Measurements from ENCODE around the gene CFD.
A peak's percentile ranks its signal among the peaks of the same experiment; 100 is the strongest.
"Not testable (repeated sequence)": the region's sequence is repeated elsewhere in the genome, so short reads cannot be mapped to it uniquely, and the experiment has no call there.

CFD gene

DNA sequence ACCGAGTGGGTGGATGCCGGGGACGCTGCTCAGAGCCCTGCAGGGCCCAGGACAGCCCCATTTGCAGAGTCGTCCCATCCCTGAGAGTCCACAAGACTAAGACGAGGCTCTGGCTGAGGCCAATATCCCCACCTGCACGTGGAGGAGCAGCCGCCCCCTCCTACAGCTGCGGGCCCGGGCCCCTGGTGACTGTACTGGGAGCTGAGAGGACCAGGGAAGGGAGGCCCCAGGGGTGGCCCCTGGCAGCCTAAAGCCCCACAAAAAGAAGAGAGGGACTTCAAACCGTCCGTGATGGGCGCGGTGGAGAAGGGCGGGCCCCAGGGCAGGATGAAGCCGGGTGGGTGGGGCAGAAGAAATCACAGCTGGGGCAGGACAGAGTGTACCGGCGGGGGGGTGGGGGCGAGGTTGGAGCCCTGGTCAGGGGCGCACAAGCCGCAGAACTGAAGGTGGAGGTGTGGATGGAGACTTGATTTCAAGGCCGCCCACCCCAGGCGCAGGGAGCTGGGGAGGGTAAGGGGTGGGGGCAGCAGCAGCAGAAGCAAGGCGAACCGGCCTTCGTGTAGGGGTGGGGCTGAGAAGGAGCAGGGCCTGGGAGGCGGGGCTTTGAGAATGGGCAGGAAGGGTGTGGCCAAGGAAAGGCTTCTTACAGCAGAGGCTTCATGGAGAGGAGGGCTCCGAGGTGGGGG, 12.9 kb downstream of the CFD start:
- peak; percentile 86 for DNase-seq

DNA sequence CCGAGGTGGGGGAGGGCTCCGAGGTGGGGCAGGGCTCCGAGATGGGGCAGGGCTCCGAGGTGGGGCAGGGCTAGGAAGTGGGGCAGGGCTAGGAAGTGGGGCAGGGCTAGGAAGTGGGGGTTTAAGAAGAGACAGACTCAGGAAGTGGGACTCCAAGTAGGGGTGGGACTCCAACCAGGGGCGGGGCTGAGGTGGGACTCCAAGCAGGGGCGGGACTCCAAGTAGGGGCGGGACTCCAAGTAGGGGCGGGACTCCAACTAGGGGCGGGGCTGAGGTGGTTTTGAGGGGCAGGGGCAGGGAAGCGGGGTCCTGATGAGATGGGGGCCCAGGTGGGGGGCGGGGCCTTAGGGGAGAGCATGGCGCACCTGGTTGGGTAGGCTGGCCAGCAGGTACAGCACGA, 13.6 kb downstream of the CFD start:
- DNase-seq, result peak; percentile 80

DNA sequence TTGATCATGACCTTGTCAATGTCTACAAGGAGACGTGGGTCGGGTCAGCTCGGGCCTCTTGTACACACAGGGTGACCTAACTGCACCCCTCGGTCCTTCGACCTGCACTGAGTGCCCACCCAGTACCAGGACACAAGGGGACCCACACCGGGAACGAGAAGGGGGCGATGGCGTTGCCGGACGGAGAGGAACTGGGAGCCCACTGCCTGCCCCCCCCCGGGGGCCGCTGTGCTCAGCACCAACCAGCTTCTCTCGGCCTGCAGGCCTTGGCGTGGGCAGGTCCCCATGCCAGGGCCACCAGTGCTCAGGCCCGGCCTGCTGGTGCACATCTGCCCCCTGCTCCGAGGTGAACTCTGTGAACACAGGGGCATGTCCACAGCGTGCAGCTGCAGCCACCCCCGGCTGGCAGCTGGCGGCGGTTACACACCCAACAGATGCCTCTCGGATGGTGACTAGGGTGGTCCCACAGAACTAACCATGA, 14.1 kb downstream of the CFD start:
- DNase-seq, result no peak

DNA sequence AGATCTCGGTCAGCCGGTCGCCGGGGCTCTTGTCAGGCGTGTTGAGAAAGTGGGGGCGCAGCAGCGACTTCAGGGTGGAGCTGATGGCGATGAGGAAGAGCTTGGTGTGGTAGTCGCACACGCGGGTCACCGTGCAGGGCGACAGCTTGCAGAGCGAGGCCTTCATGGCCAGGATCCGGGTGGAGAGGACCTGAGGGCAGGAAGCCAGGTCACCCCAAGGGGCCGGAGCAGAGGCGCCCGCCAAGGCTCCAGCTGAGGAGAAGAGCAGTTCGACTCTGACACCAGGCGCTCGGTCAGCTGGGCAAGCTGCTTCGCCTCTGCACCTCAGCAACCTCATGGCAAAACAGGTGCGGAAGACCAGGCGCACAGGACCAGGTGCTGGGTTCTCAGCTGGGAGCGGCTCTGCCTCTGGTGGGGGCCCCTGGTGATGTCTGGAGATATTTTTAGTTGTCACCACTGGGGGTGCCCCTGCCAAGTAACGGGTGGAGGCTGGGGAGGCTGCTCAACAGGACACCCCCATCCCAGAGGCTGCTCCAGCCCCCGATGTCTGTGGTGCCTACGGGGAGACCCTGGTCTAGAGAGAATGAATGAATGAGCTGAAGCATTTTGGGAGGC, 15.9 kb downstream of the CFD start:
- DNase-seq, result no peak

DNA sequence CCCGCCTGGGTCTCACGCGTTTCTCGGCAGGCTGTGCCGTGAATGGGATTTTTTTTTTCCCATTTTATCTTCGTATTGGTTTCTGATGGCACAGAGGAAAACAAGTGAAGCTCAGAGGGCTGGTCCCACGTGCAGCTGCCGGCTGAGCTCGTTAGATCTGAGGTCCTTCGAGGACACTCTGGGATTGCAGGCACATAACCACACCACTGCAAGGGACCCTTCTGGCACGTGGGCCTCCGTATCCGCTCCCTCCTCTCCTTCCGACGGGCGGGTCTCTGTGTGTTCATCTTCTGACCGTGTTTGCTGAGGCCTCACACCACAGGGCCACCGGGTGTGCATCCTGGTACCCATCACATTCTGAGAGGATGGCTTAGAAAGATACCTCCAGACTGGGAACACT, 16.6 kb downstream of the CFD start:
- DNase-seq, result no peak

DNA sequence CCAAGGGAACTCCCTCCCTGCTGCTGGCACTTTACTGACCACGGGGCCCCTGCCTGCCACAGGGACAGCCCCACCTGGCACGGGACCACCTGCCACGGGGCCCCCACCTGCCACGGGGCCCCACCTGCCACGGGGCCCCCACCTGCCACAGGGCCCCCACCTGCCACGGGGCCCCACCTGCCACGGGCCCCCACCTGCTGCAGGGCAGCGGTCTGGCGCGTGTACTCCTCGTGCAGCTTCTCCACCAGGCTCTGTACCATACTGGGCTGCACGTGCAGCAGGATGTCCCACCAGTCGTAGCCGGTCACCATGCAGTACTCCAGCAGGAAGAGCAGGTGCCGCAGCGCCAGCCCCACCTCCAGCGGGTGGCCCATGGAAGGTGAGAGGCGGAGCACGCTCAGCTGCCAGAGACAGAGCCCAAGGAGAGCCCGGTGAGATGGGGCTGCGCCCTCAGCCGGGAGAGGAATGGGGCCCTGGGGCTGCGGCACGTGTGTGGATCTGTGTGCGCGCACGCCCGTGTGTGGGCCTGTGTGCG, 17.4 kb downstream of the CFD start:
- no peak for DNase-seq

DNA sequence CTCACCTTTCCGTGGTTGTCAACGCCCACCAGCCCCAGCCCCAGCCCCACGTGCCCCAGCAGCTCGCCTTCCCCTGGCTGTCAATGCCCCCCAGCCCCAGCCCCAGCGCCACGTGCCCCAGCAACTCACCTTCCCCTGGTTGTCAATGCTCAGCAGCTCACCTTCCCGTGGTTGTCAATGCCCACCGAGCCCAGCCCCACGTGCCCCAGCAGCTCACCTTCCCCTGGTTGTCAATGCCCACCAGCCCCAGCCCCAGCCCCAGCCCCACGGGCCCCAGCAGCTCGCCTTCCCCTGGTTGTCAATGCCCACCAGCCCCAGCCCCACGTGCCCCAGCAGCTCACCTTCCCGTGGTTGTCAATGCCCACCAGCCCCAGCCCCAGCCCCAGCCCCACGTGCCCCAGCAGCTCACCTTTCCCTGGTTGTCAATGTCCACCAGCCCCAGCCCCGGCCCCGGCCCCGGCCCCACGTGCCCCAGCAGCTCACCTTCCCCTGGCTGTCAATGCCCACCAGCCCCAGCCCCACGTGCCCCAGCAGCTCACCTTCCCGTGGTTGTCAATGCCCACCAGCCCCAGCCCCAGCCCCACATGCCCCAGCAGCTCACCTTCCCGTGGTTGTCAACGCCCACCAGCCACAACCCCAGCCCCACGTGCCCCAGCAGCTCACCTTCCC, 18.7 kb downstream of the CFD start:
- not testable (repeated sequence) for DNase-seq

DNA sequence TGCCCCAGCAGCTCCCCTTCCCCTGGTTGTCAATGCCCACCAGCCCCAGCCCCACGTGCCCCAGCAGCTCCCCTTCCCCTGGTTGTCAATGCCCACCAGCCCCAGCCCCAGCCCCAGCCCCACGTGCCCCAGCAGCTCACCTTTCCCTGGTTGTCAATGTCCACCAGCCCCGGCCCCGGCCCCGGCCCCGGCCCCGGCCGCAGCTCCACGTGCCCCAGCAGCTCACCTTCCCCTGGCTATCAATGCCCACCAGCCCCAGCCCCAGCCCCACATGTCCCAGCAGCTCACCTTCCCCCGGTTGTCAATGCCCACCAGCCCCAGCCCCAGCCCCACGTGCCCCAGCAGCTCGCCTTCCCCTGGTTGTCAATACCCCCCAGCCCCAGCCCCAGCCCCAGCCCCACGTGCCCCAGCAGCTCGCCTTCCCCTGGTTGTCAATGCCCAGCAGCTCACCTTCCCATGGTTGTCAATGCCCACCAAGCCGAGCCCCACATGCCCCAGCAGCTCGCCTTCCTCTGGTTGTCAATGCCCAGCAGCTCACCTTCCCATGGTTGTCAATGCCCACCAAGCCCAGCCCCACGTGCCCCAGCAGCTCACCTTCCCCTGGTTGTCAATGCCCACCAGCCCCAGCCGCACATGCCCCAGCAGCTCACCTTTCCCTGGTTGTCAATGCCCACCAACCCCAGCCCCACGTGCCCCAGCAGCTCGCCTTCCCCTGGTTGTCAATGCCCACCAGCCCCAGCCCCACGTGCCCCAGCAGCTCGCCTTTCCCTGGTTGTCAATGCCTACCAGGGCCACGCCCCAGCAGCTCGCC, 19.5 kb downstream of the CFD start:
- not testable (repeated sequence) for DNase-seq

DNA sequence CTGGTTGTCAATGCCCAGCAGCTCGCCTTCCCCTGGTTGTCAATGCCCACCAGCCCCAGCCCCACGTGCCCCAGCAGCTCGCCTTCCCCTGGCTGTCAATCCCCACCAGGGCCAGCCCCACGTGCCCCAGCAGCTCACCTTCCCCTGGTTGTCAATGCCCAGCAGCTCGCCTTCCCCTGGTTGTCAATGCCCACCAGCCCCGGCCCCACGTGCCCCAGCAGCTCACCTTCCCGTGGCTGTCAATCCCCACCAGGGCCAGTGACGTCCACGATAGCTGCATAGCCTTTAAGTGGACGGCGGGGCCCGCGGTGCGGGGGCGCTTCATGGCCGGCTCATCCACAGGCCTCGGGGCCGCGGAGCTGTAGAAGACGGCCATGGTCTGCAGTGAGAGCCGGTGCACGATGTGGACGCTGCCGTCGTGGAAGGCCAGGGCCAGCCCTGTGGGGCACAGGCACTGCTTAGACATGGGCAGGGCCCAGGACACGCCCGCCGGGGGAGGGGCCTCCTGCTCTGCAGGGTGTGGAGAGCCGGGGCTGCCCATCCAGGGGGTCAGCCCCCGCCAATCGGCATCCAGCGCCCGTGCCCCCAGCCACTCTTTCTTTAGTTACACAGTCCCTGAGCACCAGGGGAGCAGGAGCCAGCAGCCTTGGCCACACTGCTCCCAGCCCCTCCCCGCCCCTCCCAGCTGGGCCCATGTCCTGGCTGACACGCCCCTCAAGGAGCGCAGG, 20.4 kb downstream of the CFD start:
- DNase-seq, result no peak

DNA sequence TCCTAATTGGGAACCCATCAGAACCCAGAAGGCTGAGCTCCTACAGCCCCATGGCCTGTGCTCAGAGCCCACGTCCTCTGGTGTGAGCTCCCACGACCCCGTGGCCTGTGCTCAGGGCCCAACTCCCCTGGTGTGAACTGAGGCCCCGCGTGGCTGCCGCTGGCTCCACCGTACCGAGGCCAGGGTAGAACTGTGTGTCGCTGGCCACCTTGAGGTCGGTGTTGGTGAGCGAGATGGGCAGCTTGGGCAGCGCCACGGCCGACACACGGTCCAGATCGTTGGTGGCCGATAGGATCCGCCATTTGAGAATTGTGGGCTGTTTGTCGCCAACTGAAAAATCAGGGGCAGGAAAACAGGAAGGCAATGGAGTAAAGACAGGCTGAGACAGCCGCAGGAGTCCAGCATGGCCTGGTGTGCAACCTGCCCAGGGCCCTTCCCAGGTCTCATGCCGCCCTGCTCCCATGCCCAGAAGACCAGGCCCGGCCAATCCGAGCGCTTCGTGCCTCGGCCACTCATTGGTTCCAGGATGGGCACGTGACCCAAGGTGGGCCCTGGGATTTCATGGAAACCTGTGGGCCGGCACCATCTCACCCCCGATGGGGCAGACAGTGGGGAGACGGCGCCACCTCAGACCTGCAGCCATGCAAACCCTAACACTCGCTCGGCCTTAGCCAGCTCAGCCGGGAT, 22.1 kb downstream of the CFD start:
- DNase-seq, result no peak

DNA sequence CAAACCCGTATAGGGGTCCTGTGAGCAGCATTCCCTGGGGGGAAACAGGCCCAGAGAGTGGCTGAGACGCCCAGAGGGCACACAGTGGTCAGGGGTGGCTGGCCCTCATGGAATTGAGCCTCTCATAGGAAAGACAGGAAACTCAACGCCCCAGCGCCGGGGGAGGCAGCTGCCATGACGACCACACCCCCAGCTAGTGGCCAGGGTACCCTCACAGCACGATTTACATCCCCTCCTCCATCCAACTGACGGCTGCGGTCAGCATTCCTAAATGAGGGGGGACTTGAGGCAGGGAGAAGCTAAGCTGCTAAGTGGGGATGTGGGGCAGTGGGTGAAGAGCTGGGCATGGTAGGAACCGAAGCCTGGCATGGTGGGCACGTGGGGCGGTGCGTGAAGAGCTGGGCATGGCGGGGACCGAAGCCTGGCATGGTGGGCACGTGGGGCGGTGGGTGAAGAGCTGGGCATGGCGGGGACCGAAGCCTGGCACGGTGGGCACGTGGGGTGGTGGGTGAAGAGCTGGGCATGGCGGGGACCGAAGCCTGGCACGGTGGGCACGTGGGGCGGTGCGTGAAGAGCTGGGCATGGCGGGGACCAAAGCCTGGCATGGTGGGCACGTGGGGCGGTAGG, 23.5 kb downstream of the CFD start:
- DNase-seq, result no peak

DNA sequence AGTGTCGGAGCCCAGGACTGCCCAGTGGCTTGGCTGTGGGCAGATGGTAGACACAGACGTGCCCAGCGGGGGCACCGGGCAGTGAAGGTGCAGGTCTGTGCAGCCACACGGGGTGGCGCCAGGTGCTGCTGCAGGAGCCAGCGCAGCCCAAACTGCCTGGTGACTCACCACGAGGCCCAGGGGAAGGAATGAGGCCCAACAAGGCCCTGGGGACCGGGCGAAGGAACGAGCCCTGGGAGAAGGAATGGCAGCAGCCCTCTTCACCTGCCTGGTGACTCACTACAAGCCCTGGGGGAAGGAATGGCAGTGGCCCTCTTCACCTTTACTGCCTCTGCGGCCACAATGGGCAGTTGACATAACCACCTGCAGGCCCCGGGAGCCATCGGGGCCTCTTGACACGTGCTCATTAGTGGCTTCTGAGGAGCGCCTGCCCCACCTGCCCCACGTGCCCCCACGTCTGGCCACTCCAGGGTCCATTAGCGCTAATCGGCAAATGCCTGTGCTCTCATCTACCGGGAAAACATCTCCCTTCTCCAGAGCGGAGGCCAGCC, 24.3 kb downstream of the CFD start:
- peak; percentile 98 for DNase-seq

DNA sequence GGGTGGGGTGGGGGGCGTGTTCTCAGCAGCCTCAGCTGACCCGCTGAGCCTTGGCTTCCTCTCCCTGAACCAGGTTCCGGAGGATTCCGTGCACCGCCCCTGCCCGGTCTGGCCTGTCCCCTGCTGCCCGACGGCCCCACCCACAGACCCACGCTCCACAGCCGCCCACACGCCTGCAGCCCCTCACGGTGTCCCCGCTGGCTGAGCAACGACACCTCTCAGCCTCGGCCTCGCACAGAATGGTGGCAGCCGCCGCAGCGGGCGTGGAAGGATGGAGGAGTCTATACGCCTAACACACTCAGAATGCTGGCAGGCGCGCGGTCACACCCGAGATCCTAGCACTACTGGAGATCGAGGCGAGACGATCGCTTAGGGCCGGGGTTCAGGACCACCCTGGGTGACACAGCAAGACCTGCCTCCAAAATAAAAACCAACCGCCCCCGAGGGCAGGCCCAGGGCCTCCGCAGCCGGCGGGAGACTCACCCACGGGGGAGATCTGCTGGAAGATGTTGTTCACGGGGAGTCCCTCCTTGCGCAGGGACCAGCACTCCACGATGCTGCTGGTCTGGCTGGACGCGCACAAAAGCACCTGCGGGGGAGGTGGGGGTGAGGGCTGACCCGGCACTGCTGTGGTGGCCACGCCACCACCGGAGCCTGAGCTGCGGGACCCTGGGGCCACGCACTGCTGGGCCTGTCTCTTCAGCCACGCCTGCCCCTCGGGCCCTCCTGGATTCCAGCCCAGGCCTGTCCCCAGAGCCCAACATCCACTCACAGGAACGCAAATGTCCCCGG, 25.2 kb downstream of the CFD start:
- no peak for DNase-seq

DNA sequence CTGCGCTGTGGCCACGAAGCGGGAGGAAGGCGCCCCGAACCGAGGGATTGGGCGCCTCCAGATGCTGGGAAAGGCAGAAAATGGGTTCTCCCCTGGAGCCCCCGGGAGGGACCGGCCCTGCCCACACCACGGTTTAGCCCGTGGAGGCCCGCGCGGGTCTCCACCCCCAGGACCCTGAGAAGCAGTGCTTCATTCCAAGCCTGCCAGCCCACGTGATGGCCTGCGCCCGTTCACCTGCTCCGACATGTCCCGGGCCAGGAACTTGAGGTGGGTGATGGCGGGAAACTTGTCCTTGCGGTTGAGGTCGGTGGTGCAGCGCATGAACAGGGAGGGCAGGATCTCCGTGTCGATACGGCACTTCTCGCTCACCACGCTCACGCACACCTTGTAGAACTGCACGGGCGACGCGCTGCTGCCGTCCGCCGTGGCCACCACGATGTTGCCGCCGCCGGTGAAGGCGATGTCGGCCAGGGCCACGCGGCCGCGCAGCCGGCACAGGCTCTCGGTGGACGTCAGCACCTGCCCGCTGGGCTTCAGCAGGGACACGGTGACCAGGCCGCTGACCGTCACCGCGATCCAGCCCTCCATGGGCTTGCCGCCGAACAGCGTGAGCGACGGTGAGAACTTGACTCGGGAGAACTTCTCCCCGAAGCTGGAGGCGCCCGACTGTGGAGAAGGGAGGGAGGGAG, 26.2 kb downstream of the CFD start:
- DNase-seq, result no peak

DNA sequence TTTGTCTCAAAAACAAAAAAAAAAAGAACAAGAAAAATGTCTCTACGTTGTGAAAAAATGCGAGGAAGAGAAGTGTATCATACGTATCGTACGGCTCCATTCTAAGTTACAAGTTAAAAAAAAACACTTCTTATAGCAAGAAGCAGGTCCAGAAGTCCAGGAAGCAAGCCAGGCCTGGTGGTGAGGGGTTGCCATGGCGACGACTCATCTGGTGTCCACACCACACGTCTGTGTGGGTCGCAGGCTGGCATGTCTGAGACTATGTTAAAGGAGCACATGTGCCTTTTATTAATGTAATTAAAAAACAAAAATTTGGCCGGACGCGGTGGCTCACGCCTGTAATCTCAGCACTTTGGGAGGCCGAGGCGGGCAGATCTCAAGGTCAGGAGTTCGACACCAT, 27.6 kb downstream of the CFD start:
- no peak for DNase-seq

DNA sequence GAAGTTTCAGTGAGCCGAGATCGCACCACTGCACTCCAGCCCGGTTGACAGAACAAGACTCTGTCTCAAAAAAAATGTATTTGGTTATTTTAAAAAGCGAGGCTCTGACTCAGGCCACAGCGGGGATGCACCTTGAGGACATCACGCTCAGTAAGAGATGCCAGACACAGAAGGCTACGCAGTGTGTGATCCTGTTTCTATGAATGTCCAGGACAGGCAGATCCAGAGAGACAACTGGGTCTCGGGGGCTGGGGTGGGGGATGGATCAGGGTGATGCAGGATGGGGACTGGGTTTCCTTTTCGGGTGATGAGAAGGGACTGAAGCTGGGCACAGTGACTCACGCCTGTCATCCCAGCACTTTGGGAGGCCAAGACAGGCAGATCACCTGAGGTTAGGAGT, 28.1 kb downstream of the CFD start:
- DNase-seq, result no peak

DNA sequence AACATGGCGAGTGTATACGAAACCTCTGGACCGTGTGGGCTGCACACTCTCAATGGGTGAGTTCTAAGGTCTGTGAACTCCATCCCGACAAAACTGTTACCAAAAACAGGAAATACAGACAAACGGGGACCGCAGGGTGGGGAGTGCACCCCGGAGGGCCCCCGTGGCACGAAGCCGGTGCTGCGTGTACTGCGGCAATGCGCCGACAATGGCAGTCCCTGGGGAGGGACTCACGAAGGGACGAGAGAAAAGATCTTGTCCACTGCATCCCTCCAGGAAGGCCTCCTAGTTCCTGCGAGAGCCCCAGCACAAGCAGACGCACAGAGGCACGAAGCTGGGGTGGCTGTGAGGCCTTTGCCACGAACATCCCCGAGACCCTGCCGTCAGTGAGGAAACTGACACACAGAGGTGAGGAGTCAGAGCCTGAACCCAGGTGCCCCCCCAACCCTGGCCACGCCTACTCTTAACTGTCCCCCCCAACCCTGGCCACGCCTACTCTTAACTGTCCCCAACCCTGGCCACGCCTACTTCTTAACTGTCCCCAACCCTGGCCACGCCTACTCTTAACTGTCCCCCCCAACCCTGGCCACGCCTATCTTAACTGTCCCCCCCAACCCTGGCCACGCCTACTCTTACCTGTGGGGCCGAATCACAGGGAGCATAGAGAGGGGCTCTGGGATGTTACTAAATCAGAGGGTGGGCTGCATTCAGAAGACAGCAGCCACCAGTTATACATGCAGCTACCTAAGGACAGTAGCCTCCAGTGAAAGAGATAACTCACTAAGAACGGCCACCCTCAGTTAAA, 29.3 kb downstream of the CFD start:
- DNase-seq, result no peak

DNA sequence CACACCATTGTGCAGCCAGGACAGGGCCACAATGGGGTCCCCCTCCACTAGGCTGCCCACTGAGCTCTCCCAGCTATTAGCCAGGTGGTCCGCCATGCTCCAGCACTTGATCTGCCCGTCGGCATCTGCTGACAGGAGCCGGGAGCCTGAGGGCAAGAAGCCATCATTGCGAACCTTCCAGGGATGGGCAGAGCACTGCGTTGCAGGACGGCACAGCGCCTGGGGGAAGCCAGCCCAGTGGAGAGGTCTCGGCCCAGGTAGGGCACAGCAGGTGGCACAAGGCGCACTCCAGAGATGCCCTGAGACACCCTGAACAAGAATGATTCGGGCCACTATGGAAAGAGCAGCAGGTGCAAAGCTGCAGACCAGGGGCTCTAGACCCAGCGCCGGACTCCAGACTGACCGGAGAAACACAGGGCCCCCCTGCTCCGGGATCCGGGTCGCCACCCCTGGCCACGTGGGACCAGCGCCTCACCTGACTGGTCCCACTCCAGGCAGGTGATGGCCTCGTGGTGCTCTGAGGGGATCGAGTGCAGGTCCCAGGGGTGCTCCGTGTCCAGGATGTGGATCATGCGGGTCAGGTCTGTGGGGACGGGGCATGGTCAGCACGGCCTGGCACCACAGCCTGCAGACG, 30.3 kb downstream of the CFD start:
- DNase-seq, result no peak

Measured in 8988T (cell line).